CD8-positive, alpha-beta memory T cell (primary cell): ENCODE results near the gene EIF4E. TPM values are rescaled to one million over a fixed set of nuclear protein-coding genes. Genes with fewer than 3 reads are reported as not detected.
"Not testable (repeated sequence)": the region's sequence is repeated elsewhere in the genome, so short reads cannot be mapped to it uniquely, and the experiment has no call there.

Experiments
- CTCF ChIA-PET: fragments of 350-600 bp; sonication (Branson Sonifier 250); formaldehyde crosslinking; loops from one replicate; lab custom pipeline; 2021; ENCODE audit warnings: antibody characterized with exemption; lab: Charles Lee
- POLR2A ChIA-PET: fragments of 350-600 bp; sonication (Branson Sonifier 250); formaldehyde crosslinking; loops from one replicate; lab custom pipeline; 2021; ENCODE audit warnings: antibody characterized with exemption; lab: Charles Lee
- DNase-seq, 5 donors: peaks; one replicate each; pipeline versions ENCODE4 v3.0.0 to v3.0.0-alpha.2; 2020 to 2022; ENCODE audit warnings: mixed read lengths in 1 of 5
- H3K27ac ChIP-seq: one replicate; pipeline ENCODE4 v1.7.0; 2013; ENCODE audit warnings: low read depth, mild to moderate bottlenecking, low read length, moderate library complexity
- H3K27me3 ChIP-seq: 2 replicates; pipeline ENCODE4 v1.7.0; 2013; ENCODE audit warnings: low read length, mild to moderate bottlenecking; ENCODE audit not compliant: insufficient read depth, poor library complexity, severe bottlenecking
- H3K36me3 ChIP-seq: 2 replicates; pipeline ENCODE4 v1.7.0; 2013; ENCODE audit warnings: mild to moderate bottlenecking, low read length, moderate library complexity; ENCODE audit not compliant: insufficient read depth
- H3K4me1 ChIP-seq: 2 replicates; pipeline ENCODE4 v1.7.0; 2013; ENCODE audit warnings: mild to moderate bottlenecking, low read length, moderate library complexity; ENCODE audit not compliant: insufficient read depth
- H3K4me3 ChIP-seq: 2 replicates; pipeline ENCODE4 v1.7.0; 2013; ENCODE audit warnings: mild to moderate bottlenecking, low read length
- H3K9me3 ChIP-seq: 2 replicates; pipeline ENCODE4 v1.7.0; 2013; ENCODE audit warnings: mild to moderate bottlenecking, low read length
- H3K27ac Mint-ChIP-seq, 8 donors: one replicate each; pipeline ENCODE4 v1.8.0; 2020 to 2021; ENCODE audit warnings: mixed read lengths in 8 of 8, mild to moderate bottlenecking in 6 of 8, inconsistent platforms in 3 of 8, moderate library complexity in 3 of 8
- H3K27me3 Mint-ChIP-seq, 2 donors: one replicate each; pipeline ENCODE4 v1.8.0; 2020 to 2021; ENCODE audit warnings: mixed read lengths in 2 of 2, mild to moderate bottlenecking in 1 of 2, moderate library complexity in 1 of 2
- H3K36me3 Mint-ChIP-seq, 3 donors: one replicate each; pipeline ENCODE4 v1.8.0; 2020 to 2021; ENCODE audit warnings: mixed read lengths in 3 of 3, inconsistent platforms in 1 of 3, mild to moderate bottlenecking in 1 of 3
- H3K4me1 Mint-ChIP-seq, 3 donors: one replicate each; pipeline ENCODE4 v1.8.0; 2020 to 2021; ENCODE audit warnings: mixed read lengths in 3 of 3, inconsistent platforms in 1 of 3, mild to moderate bottlenecking in 1 of 3
- H3K4me3 Mint-ChIP-seq, 7 donors: one replicate each; pipeline ENCODE4 v1.8.0; 2020 to 2021; ENCODE audit warnings: mixed read lengths in 7 of 7, mild to moderate bottlenecking in 6 of 7, moderate library complexity in 4 of 7, inconsistent platforms in 2 of 7
- H3K9me3 Mint-ChIP-seq, 5 donors: one replicate each; pipeline ENCODE4 v1.8.0; 2020 to 2022; ENCODE audit warnings: mixed read lengths in 5 of 5, mild to moderate bottlenecking in 3 of 5, moderate library complexity in 2 of 5, inconsistent platforms in 1 of 5
- polyA plus RNA-seq: library from polyadenylated mRNA; unstranded; fragments of 300-500 nt; fragmentation: Illumina TruSeq; gene quantifications from one replicate; pipeline ENCODE4 v1.2.3, GENCODE V29; 2021
- total RNA-seq, 2 experiments: library from RNA; stranded (reverse); gene quantifications; one replicate each; pipeline ENCODE4 v1.2.3, GENCODE V29; 2021

EIF4E gene
- total and polyA plus RNA-seq, 3 experiments from 2014 or later, result 58.5 to 168 (median 157) TPM

GRCh38 chr4:98890702-98891455 is 38.1 kb downstream of the EIF4E start:
- Mint-ChIP-seq H3K9me3 (no peaks in the 10 kb centered on the region), H3K4me3 (no peak overlapping the region), H3K36me3 (peaks cover 17 to 85% (median 36%) of the 10 kb centered on the region in 3 donors), H3K27ac (peak overlapping the region in 2 of 8 donors; percentile 2 to 29), H3K27me3 (no peaks in the 10 kb centered on the region), H3K4me1 (peaks cover 21 to 49% (median 43%) of the 10 kb centered on the region in 3 donors)
- ChIA-PET POLR2A (no interaction called here), CTCF (interaction anchor here (1.0 kb wide), 1 partner anchor 38 kb away, joined by 3 read pairs; the partner anchor contains the start of gene EIF4E)
- DNase-seq, result no peak
- H3K27ac ChIP-seq, result no peak overlapping the region
- H3K9me3 ChIP-seq, result no peaks in the 10 kb centered on the region
- peaks cover 24% of the 10 kb centered on the region for H3K36me3 ChIP-seq
- no peak overlapping the region for H3K4me3 ChIP-seq
- H3K27me3 ChIP-seq, result no peaks in the 10 kb centered on the region
- no peaks in the 10 kb centered on the region for H3K4me1 ChIP-seq

DNA sequence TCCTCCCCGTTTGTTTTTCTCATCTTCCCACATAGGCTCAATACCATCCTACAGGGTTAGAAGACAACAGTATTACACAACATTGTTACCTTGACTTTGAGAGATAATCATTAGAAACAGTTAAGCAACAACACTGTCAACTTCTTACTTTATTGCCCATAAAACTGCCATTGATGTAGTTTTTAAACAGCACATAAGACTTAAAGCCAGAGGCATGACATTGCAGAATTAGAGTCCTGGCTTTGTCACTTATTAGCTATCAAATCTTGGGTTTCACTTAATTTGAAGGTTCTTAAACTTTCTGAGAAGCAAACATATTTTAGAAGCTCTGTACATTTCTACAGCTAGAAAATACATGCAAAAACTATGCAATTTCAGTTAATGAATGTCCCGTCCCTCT is 41.8 kb downstream of the EIF4E start:
- no peak for DNase-seq
- Mint-ChIP-seq H3K27me3 (no peaks in the 10 kb centered on the region), H3K36me3 (peaks cover 17 to 74% (median 21%) of the 10 kb centered on the region in 3 donors), H3K4me1 (peaks cover 11 to 22% (median 17%) of the 10 kb centered on the region in 3 donors), H3K9me3 (no peaks in the 10 kb centered on the region), H3K27ac (peak overlapping the region in 2 of 8 donors; percentile 4 to 74), H3K4me3 (no peak overlapping the region)
- POLR2A ChIA-PET, result no interaction called here
- Histone ChIP-seq H3K4me3 (no peak overlapping the region), H3K36me3 (peaks cover 25% of the 10 kb centered on the region), H3K27me3 (no peaks in the 10 kb centered on the region), H3K9me3 (no peaks in the 10 kb centered on the region), H3K4me1 (no peaks in the 10 kb centered on the region), H3K27ac (no peak overlapping the region)
- CTCF ChIA-PET, result no interaction called here

GRCh38 chr4:98886382-98886781 is 42.6 kb downstream of the EIF4E start:
- H3K4me3 ChIP-seq, H3K9me3 Mint-ChIP-seq, H3K27ac ChIP-seq, H3K4me3 Mint-ChIP-seq, H3K9me3 ChIP-seq, H3K4me1 ChIP-seq, H3K27me3 Mint-ChIP-seq, H3K27ac Mint-ChIP-seq, POLR2A ChIA-PET, CTCF ChIA-PET, DNase-seq, H3K27me3 ChIP-seq: not testable (repeated sequence)
- Mint-ChIP-seq H3K36me3 (peaks cover 15 to 72% (median 22%) of the 10 kb centered on the region in 3 donors), H3K4me1 (peaks cover 6 to 21% (median 12%) of the 10 kb centered on the region in 3 donors)
- peaks cover 25% of the 10 kb centered on the region for H3K36me3 ChIP-seq

GRCh38 chr4:98880884-98881283 is 48.0 kb downstream of the EIF4E start:
- H3K4me1 Mint-ChIP-seq, H3K4me3 Mint-ChIP-seq, H3K4me3 ChIP-seq, H3K36me3 ChIP-seq, POLR2A ChIA-PET, H3K4me1 ChIP-seq, H3K9me3 ChIP-seq, H3K27ac ChIP-seq, H3K27me3 ChIP-seq, CTCF ChIA-PET, H3K9me3 Mint-ChIP-seq, DNase-seq, H3K27me3 Mint-ChIP-seq: not testable (repeated sequence)
- H3K36me3 Mint-ChIP-seq, result peaks cover 3 to 55% (median 6%) of the 10 kb centered on the region in 3 donors
- peak overlapping the region in 1 of 8 donors; percentile 54 for H3K27ac Mint-ChIP-seq

DNA sequence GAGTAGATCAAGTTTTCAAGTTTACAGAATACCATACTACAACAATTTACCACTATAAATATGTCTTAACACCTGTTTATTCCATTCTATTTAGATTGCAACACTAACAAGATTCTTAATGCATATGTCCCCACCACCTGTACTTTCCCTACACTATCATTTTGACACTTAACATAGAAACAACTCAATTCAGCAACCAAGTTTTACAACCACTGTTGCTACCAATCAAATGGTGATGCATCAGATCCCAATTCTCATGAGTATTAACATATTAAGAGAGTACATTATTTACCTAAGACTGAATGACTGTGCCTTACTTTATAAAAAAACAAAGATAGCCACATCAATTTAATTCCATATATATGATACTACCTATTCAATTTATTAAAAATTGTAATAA is 49.4 kb downstream of the EIF4E start:
- H3K9me3 Mint-ChIP-seq, result no peaks in the 10 kb centered on the region
- CTCF ChIA-PET, result no interaction called here
- no peaks in the 10 kb centered on the region for H3K36me3 ChIP-seq

GRCh38 chr4:98873059-98873458 is 55.9 kb downstream of the EIF4E start:
- CTCF ChIA-PET, result no interaction called here
- no peaks in the 10 kb centered on the region for H3K9me3 ChIP-seq
- Mint-ChIP-seq H3K9me3 (no peaks in the 10 kb centered on the region), H3K4me3 (no peak overlapping the region), H3K27me3 (no peaks in the 10 kb centered on the region), H3K36me3 (peaks cover 0 to 13% (median 4%) of the 10 kb centered on the region in 3 donors), H3K27ac (no peak overlapping the region), H3K4me1 (peaks cover 0 to 6% (median 4%) of the 10 kb centered on the region in 3 donors)
- H3K27ac ChIP-seq, result no peak overlapping the region
- H3K36me3 ChIP-seq, result no peaks in the 10 kb centered on the region
- POLR2A ChIA-PET, result no interaction called here
- H3K4me1 ChIP-seq, result no peaks in the 10 kb centered on the region
- no peak for DNase-seq
- H3K27me3 ChIP-seq, result no peaks in the 10 kb centered on the region
- no peak overlapping the region for H3K4me3 ChIP-seq

More for the DNA sequence above, 49.4 kb downstream of the EIF4E start:
- Histone ChIP-seq H3K4me1 (no peaks in the 10 kb centered on the region), H3K27me3 (no peaks in the 10 kb centered on the region), H3K27ac (no peak overlapping the region), H3K4me3 (no peak overlapping the region), H3K9me3 (no peaks in the 10 kb centered on the region)
- Mint-ChIP-seq H3K4me3 (no peak overlapping the region), H3K27me3 (no peaks in the 10 kb centered on the region), H3K4me1 (peaks cover 0 to 6% (median 0%) of the 10 kb centered on the region in 3 donors), H3K36me3 (peaks cover 3 to 43% (median 4%) of the 10 kb centered on the region in 3 donors), H3K27ac (peak overlapping the region in 5 of 8 donors; percentile 7 to 19 (median 9))
- POLR2A ChIA-PET, result no interaction called here
- DNase-seq, result no peak

- H3K9me3 ChIP-seq, DNase-seq, H3K4me3 ChIP-seq, H3K4me1 Mint-ChIP-seq, H3K27me3 Mint-ChIP-seq, H3K27ac ChIP-seq, H3K4me1 ChIP-seq, H3K36me3 ChIP-seq, CTCF ChIA-PET, H3K27ac Mint-ChIP-seq, H3K4me3 Mint-ChIP-seq, H3K27me3 ChIP-seq, POLR2A ChIA-PET, H3K9me3 Mint-ChIP-seq: not testable (repeated sequence)
- H3K36me3 Mint-ChIP-seq, result peaks cover 0 to 11% (median 4%) of the 10 kb centered on the region in 3 donors
Observed at GRCh38 chr4:98872120-98872906, 56.6 kb downstream of the EIF4E start.

GRCh38 chr4:98867648-98868047 is 61.3 kb downstream of the EIF4E start:
- Mint-ChIP-seq H3K9me3 (no peaks in the 10 kb centered on the region), H3K4me3 (no peak overlapping the region), H3K4me1 (peaks cover 0 to 3% (median 2%) of the 10 kb centered on the region in 3 donors), H3K27me3 (peaks cover 0 to 1% of the 10 kb centered on the region in 2 donors), H3K36me3 (peaks cover 0 to 9% (median 0%) of the 10 kb centered on the region in 3 donors), H3K27ac (no peak overlapping the region)
- ChIA-PET CTCF (no interaction called here), POLR2A (interaction anchor here (0.5 kb wide), 1 partner anchor 209 kb away, joined by 4 read pairs; the partner anchor contains the start of gene TSPAN5)
- H3K9me3 ChIP-seq, result no peaks in the 10 kb centered on the region
- no peaks in the 10 kb centered on the region for H3K27me3 ChIP-seq
- H3K36me3 ChIP-seq, result no peaks in the 10 kb centered on the region
- H3K4me3 ChIP-seq, result no peak overlapping the region
- no peak overlapping the region for H3K27ac ChIP-seq
- no peaks in the 10 kb centered on the region for H3K4me1 ChIP-seq
- no peak for DNase-seq
